HG02870 (cell line): ENCODE data around the gene PHYKPL.

Experiments used
- ATAC-seq: cut with Tn5 transposase; IDR thresholded peaks from one replicate; pipeline ENCODE4 v1.9.1; 2021; ENCODE audit warnings: mild to moderate bottlenecking, moderate library complexity; ENCODE audit not compliant: unreplicated experiment

PHYKPL gene

GRCh38 chr5:178192787-178193186 is 39.8 kb downstream of the PHYKPL start:
- ATAC-seq, result no peak

- ATAC-seq, result no peak
These were observed 40.4 kb downstream of the PHYKPL start for GRCh38 chr5:178192244-178192643.

GRCh38 chr5:178191661-178192060 is 40.9 kb downstream of the PHYKPL start:
- ATAC-seq, result no peak

GRCh38 chr5:178189433-178189832 is 43.2 kb downstream of the PHYKPL start:
- ATAC-seq, result no peak

- no peak for ATAC-seq
These were observed 45.6 kb downstream of the PHYKPL start, which contains the start of gene GMCL2 for GRCh38 chr5:178187014-178187413. GMCL2 (minus strand) TSS chr5:178187371; CDS start chr5:178187299, 72 bp downstream.

GRCh38 chr5:178186427-178186826 is 46.2 kb downstream of the PHYKPL start:
- no peak for ATAC-seq

GRCh38 chr5:178182158-178182876 is 50.3 kb downstream of the PHYKPL start:
- ATAC-seq, result no peak

- ATAC-seq, result no peak
These were observed 52.3 kb downstream of the PHYKPL start for GRCh38 chr5:178180141-178180863.

GRCh38 chr5:178177569-178177968 is 55.0 kb downstream of the PHYKPL start:
- no peak for ATAC-seq

- ATAC-seq, result no peak
These were observed 55.8 kb downstream of the PHYKPL start for GRCh38 chr5:178176791-178177190.

GRCh38 chr5:178174456-178174855 is 58.1 kb downstream of the PHYKPL start:
- ATAC-seq, result no peak

GRCh38 chr5:178170455-178170854 is 62.1 kb downstream of the PHYKPL start:
- no peak for ATAC-seq

- no peak for ATAC-seq
These were observed 67.0 kb downstream of the PHYKPL start for GRCh38 chr5:178165581-178165980.

- peak; percentile 76 for ATAC-seq
These were observed 68.5 kb downstream of the PHYKPL start for GRCh38 chr5:178163772-178164735.

- no peak for ATAC-seq
These were observed 70.1 kb downstream of the PHYKPL start for GRCh38 chr5:178162481-178162880.

- ATAC-seq, result no peak
These were observed 72.4 kb downstream of the PHYKPL start for GRCh38 chr5:178160176-178160575.
